Measurements from ENCODE around the gene PACS2.

The PACS2 gene

GRCh38 chr14:105427412-105427811 lies 112.9 kb downstream of the PACS2 start:
- ATAC-seq = no peak
- no peak for TF ChIP-seq GLIS3 (CRISPR knock-in tag; IDR thresholded peaks at IDR 0.05)
- no peak for TF ChIP-seq ISL1 (CRISPR knock-in tag; IDR thresholded peaks at IDR 0.05)
- TF ChIP-seq SNAI2 (CRISPR knock-in tag; IDR thresholded peaks at IDR 0.05) = no peak
- TF ChIP-seq RARB (CRISPR knock-in tag; IDR thresholded peaks at IDR 0.05) = no peak
- TF ChIP-seq TCF4 (CRISPR knock-in tag; IDR thresholded peaks at IDR 0.05; ENCODE audit: borderline replicate concordance) = no peak
- TF ChIP-seq, protein P1, sequence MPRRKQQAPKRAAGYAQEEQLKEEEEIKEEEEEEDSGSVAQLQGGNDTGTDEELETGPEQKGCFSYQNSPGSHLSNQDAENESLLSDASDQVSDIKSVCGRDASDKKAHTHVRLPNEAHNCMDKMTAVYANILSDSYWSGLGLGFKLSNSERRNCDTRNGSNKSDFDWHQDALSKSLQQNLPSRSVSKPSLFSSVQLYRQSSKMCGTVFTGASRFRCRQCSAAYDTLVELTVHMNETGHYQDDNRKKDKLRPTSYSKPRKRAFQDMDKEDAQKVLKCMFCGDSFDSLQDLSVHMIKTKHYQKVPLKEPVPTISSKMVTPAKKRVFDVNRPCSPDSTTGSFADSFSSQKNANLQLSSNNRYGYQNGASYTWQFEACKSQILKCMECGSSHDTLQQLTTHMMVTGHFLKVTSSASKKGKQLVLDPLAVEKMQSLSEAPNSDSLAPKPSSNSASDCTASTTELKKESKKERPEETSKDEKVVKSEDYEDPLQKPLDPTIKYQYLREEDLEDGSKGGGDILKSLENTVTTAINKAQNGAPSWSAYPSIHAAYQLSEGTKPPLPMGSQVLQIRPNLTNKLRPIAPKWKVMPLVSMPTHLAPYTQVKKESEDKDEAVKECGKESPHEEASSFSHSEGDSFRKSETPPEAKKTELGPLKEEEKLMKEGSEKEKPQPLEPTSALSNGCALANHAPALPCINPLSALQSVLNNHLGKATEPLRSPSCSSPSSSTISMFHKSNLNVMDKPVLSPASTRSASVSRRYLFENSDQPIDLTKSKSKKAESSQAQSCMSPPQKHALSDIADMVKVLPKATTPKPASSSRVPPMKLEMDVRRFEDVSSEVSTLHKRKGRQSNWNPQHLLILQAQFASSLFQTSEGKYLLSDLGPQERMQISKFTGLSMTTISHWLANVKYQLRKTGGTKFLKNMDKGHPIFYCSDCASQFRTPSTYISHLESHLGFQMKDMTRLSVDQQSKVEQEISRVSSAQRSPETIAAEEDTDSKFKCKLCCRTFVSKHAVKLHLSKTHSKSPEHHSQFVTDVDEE (CRISPR knock-in tag; IDR thresholded peaks at IDR 0.05) = no peak
- TF ChIP-seq TOX (CRISPR knock-in tag; IDR thresholded peaks at IDR 0.05; ENCODE audit: borderline replicate concordance) = no peak
- no peak for TF ChIP-seq CSDC2 (CRISPR knock-in tag; IDR thresholded peaks at IDR 0.05)

- no peak for ATAC-seq
- TF ChIP-seq PPARA (CRISPR knock-in tag; IDR thresholded peaks at IDR 0.05; ENCODE audit: borderline replicate concordance) (no peak), TCF4 (CRISPR knock-in tag; IDR thresholded peaks at IDR 0.05; ENCODE audit: borderline replicate concordance) (no peak), ZFP30 (CRISPR knock-in tag; IDR thresholded peaks at IDR 0.05) (no peak), ISL1 (CRISPR knock-in tag; IDR thresholded peaks at IDR 0.05) (no peak), CSRNP3 (CRISPR knock-in tag; IDR thresholded peaks at IDR 0.05) (no peak), BACH2 (CRISPR knock-in tag; IDR thresholded peaks at IDR 0.05; ENCODE audit: borderline replicate concordance) (no peak), ESRRG (CRISPR knock-in tag; IDR thresholded peaks at IDR 0.05) (no peak), ZC3H10 (CRISPR knock-in tag; IDR thresholded peaks at IDR 0.05) (no peak), CSDC2 (CRISPR knock-in tag; IDR thresholded peaks at IDR 0.05) (no peak), RARB (CRISPR knock-in tag; IDR thresholded peaks at IDR 0.05) (no peak), ZNF70 (CRISPR knock-in tag; IDR thresholded peaks at IDR 0.05) (no peak), TOX (CRISPR knock-in tag; IDR thresholded peaks at IDR 0.05; ENCODE audit: borderline replicate concordance) (no peak), ZNF8 (CRISPR knock-in tag; IDR thresholded peaks at IDR 0.05) (no peak), SNAI2 (CRISPR knock-in tag; IDR thresholded peaks at IDR 0.05) (no peak), ARNTL (CRISPR knock-in tag; IDR thresholded peaks at IDR 0.05; ENCODE audit: borderline replicate concordance, low read depth) (no peak)
- TF ChIP-seq, protein P1 (CRISPR knock-in tag; IDR thresholded peaks at IDR 0.05) = no peak
- TF ChIP-seq, protein P2, sequence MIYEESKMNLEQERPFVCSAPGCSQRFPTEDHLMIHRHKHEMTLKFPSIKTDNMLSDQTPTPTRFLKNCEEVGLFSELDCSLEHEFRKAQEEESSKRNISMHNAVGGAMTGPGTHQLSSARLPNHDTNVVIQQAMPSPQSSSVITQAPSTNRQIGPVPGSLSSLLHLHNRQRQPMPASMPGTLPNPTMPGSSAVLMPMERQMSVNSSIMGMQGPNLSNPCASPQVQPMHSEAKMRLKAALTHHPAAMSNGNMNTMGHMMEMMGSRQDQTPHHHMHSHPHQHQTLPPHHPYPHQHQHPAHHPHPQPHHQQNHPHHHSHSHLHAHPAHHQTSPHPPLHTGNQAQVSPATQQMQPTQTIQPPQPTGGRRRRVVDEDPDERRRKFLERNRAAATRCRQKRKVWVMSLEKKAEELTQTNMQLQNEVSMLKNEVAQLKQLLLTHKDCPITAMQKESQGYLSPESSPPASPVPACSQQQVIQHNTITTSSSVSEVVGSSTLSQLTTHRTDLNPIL (CRISPR knock-in tag; IDR thresholded peaks at IDR 0.05; ENCODE audit: low read depth) = no peak
Observed at GRCh38 chr14:105427936-105428485, 113.5 kb downstream of the PACS2 start.

DNA sequence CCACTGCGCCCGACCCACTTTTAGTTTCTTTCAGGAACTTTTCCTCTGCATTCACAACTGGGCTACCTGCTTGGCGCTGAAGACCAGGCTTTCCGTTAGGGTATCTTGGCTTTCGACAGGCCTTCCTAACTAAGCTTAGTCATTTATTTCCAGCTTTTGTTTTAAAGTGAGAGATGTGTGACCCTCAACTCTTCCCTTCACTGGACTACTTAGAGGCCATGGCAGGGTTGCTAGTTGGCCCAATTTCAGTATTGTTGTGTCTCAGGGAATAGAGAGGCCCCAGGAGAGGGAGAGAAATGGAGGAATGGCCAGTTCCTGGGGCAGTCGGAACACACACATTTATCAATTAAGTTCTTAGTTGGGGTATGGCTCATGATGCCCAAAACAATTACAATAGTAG lies 115.5 kb downstream of the PACS2 start:
- ATAC-seq = no peak
- TF ChIP-seq ZC3H10 (CRISPR knock-in tag; IDR thresholded peaks at IDR 0.05) (no peak), ZFP3 (CRISPR knock-in tag; IDR thresholded peaks at IDR 0.05) (no peak), CSRNP3 (CRISPR knock-in tag; IDR thresholded peaks at IDR 0.05) (no peak), ZNF565 (CRISPR knock-in tag; conservative IDR thresholded peaks at IDR 0.05; ENCODE audit: low read depth) (no peak), PATZ1 (CRISPR knock-in tag; IDR thresholded peaks at IDR 0.05; ENCODE audit: borderline replicate concordance) (no peak), TCF4 (CRISPR knock-in tag; IDR thresholded peaks at IDR 0.05; ENCODE audit: borderline replicate concordance) (no peak), SNAI2 (CRISPR knock-in tag; IDR thresholded peaks at IDR 0.05) (no peak), ZNF8 (CRISPR knock-in tag; IDR thresholded peaks at IDR 0.05) (no peak), ZFP30 (CRISPR knock-in tag; IDR thresholded peaks at IDR 0.05) (no peak), PPARA (CRISPR knock-in tag; IDR thresholded peaks at IDR 0.05; ENCODE audit: borderline replicate concordance) (no peak), CSDC2 (CRISPR knock-in tag; IDR thresholded peaks at IDR 0.05) (no peak), OSR1 (CRISPR knock-in tag; IDR thresholded peaks at IDR 0.05) (no peak)
- TF ChIP-seq, protein P1 (CRISPR knock-in tag; IDR thresholded peaks at IDR 0.05) = no peak
